DOHH2 (cell line): ENCODE results near the gene PISD.

ENCODE experiments used
- H3F3A ChIP-seq: fragments of 200-600 bp; sonication (generic), shearing (Covaris generic); 2 replicates; pipeline ENCODE4 v1.6.0; 2016; ENCODE audit warnings: antibody characterized with exemption, mild to moderate bottlenecking; ENCODE audit not compliant: control insufficient read depth, insufficient read depth
- H3K27ac ChIP-seq: fragments of 200-600 bp; sonication (generic); 2 replicates; pipeline ENCODE4 v1.5.1; 2014; ENCODE audit warnings: low read depth, mild to moderate bottlenecking, low read length, moderate library complexity
- H3K27me3 ChIP-seq: fragments of 200-600 bp; sonication (generic); 2 replicates; pipeline ENCODE4 v1.6.1; 2014; ENCODE audit warnings: mild to moderate bottlenecking, low read length, mixed read lengths; ENCODE audit not compliant: control insufficient read depth
- H3K36me3 ChIP-seq: fragments of 200-600 bp; sonication (generic); 2 replicates; pipeline ENCODE4 v1.6.1; 2014; ENCODE audit warnings: mild to moderate bottlenecking, low read length, moderate library complexity, mixed read lengths; ENCODE audit not compliant: control insufficient read depth
- H3K4me1 ChIP-seq: fragments of 200-600 bp; sonication (generic); 2 replicates; pipeline ENCODE4 v1.6.1; 2014; ENCODE audit warnings: mild to moderate bottlenecking, low read length, mixed read lengths; ENCODE audit not compliant: control insufficient read depth
- H3K4me2 ChIP-seq: fragments of 200-600 bp; sonication (generic); 2 replicates; pipeline ENCODE4 v1.6.0; 2014; ENCODE audit warnings: mild to moderate bottlenecking, low read length, moderate library complexity
- H3K4me3 ChIP-seq: fragments of 200-600 bp; sonication (generic); 2 replicates; pipeline ENCODE4 v1.5.1; 2014; ENCODE audit warnings: mild to moderate bottlenecking, low read length, mixed read lengths
- H3K79me2 ChIP-seq: fragments of 200-600 bp; sonication (generic); 2 replicates; pipeline ENCODE4 v1.6.1; 2014; ENCODE audit warnings: mild to moderate bottlenecking, low read length, mixed read lengths; ENCODE audit not compliant: control insufficient read depth
- H3K9me2 ChIP-seq: fragments of 200-600 bp; sonication (generic); replicated peaks from 2 replicates; pipeline ENCODE4 v1.6.1; 2014; ENCODE audit warnings: mild to moderate bottlenecking, low read length, mixed read lengths; ENCODE audit not compliant: control insufficient read depth
- H3K9me3 ChIP-seq: fragments of 200-600 bp; sonication (generic); 2 replicates; pipeline ENCODE4 v1.6.1; 2014; ENCODE audit warnings: antibody characterized with exemption, low read length, mixed read lengths; ENCODE audit not compliant: control insufficient read depth, insufficient read depth
- H4K20me1 ChIP-seq: fragments of 200-600 bp; sonication (generic); 2 replicates; pipeline ENCODE4 v1.6.0; 2014; ENCODE audit warnings: low read depth, mild to moderate bottlenecking, antibody characterized with exemption, low read length, moderate library complexity; ENCODE audit not compliant: control insufficient read depth, insufficient read depth
- CTCF ChIP-seq: fragments of 200-600 bp; sonication (generic); IDR thresholded peaks from one replicate; pipeline ENCODE4 v1.5.1; 2014; ENCODE audit warnings: antibody characterized with exemption, mild to moderate bottlenecking, low read depth, low read length; ENCODE audit not compliant: poor library complexity, severe bottlenecking
- EZH2phosphoT487 ChIP-seq: fragments of 200-600 bp; sonication (generic); IDR thresholded peaks from 2 replicates; pipeline ENCODE4 v1.6.1; 2017; ENCODE audit warnings: borderline replicate concordance, mild to moderate bottlenecking, antibody characterized with exemption, low read length, moderate library complexity, mixed read lengths

Gene PISD

GRCh38 chr22:31682751-31683150 is 20.7 kb upstream of the PISD start:
- no peaks in the 10 kb centered on the region for H3K27me3 ChIP-seq
- peaks cover 13% of the 10 kb centered on the region for H3F3A ChIP-seq
- no peak overlapping the region for H3K4me2 ChIP-seq
- H3K9me2 ChIP-seq, result no peaks in the 10 kb centered on the region
- no peak overlapping the region for H3K4me3 ChIP-seq
- no peaks in the 10 kb centered on the region for H3K9me3 ChIP-seq
- H3K79me2 ChIP-seq, result no peaks in the 10 kb centered on the region
- H4K20me1 ChIP-seq, result no peaks in the 10 kb centered on the region
- H3K27ac ChIP-seq, result no peak overlapping the region
- peaks cover 36% of the 10 kb centered on the region for H3K36me3 ChIP-seq
- TF ChIP-seq CTCF (no peak), EZH2phosphoT487 (no peak)
- H3K4me1 ChIP-seq, result no peaks in the 10 kb centered on the region

- Histone ChIP-seq H3F3A (peaks cover 14% of the 10 kb centered on the region), H3K4me2 (no peak overlapping the region), H3K4me1 (peaks cover 5% of the 10 kb centered on the region), H3K27me3 (no peaks in the 10 kb centered on the region), H3K4me3 (no peak overlapping the region), H3K9me2 (no peaks in the 10 kb centered on the region), H3K9me3 (no peaks in the 10 kb centered on the region), H3K27ac (no peak overlapping the region), H3K36me3 (peaks cover 32% of the 10 kb centered on the region), H4K20me1 (no peaks in the 10 kb centered on the region), H3K79me2 (no peaks in the 10 kb centered on the region)
- TF ChIP-seq EZH2phosphoT487, result no peak
Measured at GRCh38 chr22:31681349-31682345, 19.6 kb upstream of the PISD start.

- Histone ChIP-seq H3K4me3 (no peak overlapping the region), H3K9me3 (no peaks in the 10 kb centered on the region), H3K27me3 (no peaks in the 10 kb centered on the region), H3K36me3 (peaks cover 28% of the 10 kb centered on the region), H3K9me2 (no peaks in the 10 kb centered on the region), H3F3A (peaks cover 17% of the 10 kb centered on the region), H3K4me1 (peaks cover 12% of the 10 kb centered on the region), H3K79me2 (no peaks in the 10 kb centered on the region), H3K4me2 (no peak overlapping the region), H4K20me1 (no peaks in the 10 kb centered on the region), H3K27ac (no peak overlapping the region)
- no peak for TF ChIP-seq CTCF
- no peak for TF ChIP-seq EZH2phosphoT487
Measured at GRCh38 chr22:31680861-31681341, 18.9 kb upstream of the PISD start.

GRCh38 chr22:31678748-31679147 is 16.7 kb upstream of the PISD start:
- no peak overlapping the region for H3K27ac ChIP-seq
- H3K4me1 ChIP-seq, result peaks cover 25% of the 10 kb centered on the region
- no peak overlapping the region for H3K4me2 ChIP-seq
- H3K27me3 ChIP-seq, result no peaks in the 10 kb centered on the region
- H3K79me2 ChIP-seq, result no peaks in the 10 kb centered on the region
- H3F3A ChIP-seq, result peaks cover 20% of the 10 kb centered on the region
- H3K9me3 ChIP-seq, result no peaks in the 10 kb centered on the region
- no peak overlapping the region for H3K4me3 ChIP-seq
- no peaks in the 10 kb centered on the region for H4K20me1 ChIP-seq
- TF ChIP-seq CTCF, result no peak
- no peak for TF ChIP-seq EZH2phosphoT487
- peaks cover 9% of the 10 kb centered on the region for H3K36me3 ChIP-seq
- H3K9me2 ChIP-seq, result no peaks in the 10 kb centered on the region
